HG03039 (cell line): Measurements from ENCODE around the gene CCDC124.
"Not testable (repeated sequence)": the region's sequence is repeated elsewhere in the genome, so short reads cannot be mapped to it uniquely, and the experiment has no call there.

ENCODE experiments used
- ATAC-seq: cut with Tn5 transposase; IDR thresholded peaks from one replicate; pipeline ENCODE4 v1.9.1; 2021; ENCODE audit warnings: mild to moderate bottlenecking, moderate library complexity; ENCODE audit not compliant: unreplicated experiment

CCDC124 gene

GRCh38 chr19:17932485-17933338 lies at the start of gene CCDC124:
CCDC124 (plus strand) TSS chr19:17933015; CDS start chr19:17936421, 3,406 bp downstream.
- peak; percentile 74 for ATAC-seq

- ATAC-seq, result no peak
Observed at GRCh38 chr19:17883627-17884410, 49.0 kb upstream of the CCDC124 start.

GRCh38 chr19:17886515-17886914 lies 46.3 kb upstream of the CCDC124 start:
- ATAC-seq, result no peak

- ATAC-seq, result not testable (repeated sequence)
Observed at GRCh38 chr19:17887221-17887620, 45.6 kb upstream of the CCDC124 start.

- no peak for ATAC-seq
Observed at GRCh38 chr19:17888260-17888659, 44.6 kb upstream of the CCDC124 start.

GRCh38 chr19:17889609-17890214 lies 43.1 kb upstream of the CCDC124 start:
- no peak for ATAC-seq

GRCh38 chr19:17893766-17894165 lies 39.0 kb upstream of the CCDC124 start:
- no peak for ATAC-seq

- ATAC-seq, result no peak
Observed at GRCh38 chr19:17902701-17903100, 30.1 kb upstream of the CCDC124 start.

GRCh38 chr19:17908244-17908643 lies 24.6 kb upstream of the CCDC124 start:
- ATAC-seq, result no peak

GRCh38 chr19:17909003-17909732 lies 23.6 kb upstream of the CCDC124 start:
- ATAC-seq, result no peak

GRCh38 chr19:17910791-17911360 lies 21.9 kb upstream of the CCDC124 start:
- no peak for ATAC-seq

GRCh38 chr19:17915940-17916593 lies 16.7 kb upstream of the CCDC124 start:
- no peak for ATAC-seq

- ATAC-seq, result not testable (repeated sequence)
Observed at GRCh38 chr19:17918151-17918550, 14.7 kb upstream of the CCDC124 start.

- ATAC-seq, result not testable (repeated sequence)
Observed at GRCh38 chr19:17919122-17919521, 13.7 kb upstream of the CCDC124 start.

- ATAC-seq, result no peak
Observed at GRCh38 chr19:17920527-17920926, 12.3 kb upstream of the CCDC124 start.

- no peak for ATAC-seq
Observed at GRCh38 chr19:17922138-17922537, 10.7 kb upstream of the CCDC124 start.

- no peak for ATAC-seq
Observed at GRCh38 chr19:17926044-17926443, 6.8 kb upstream of the CCDC124 start.

GRCh38 chr19:17929056-17929455 lies 3.8 kb upstream of the CCDC124 start:
- no peak for ATAC-seq

- no peak for ATAC-seq
Observed at GRCh38 chr19:17931532-17932191, 1.2 kb upstream of the CCDC124 start.
